ENCODE results near the gene ITPRIP. TPM values are rescaled to one million over a fixed set of nuclear protein-coding genes. Genes with fewer than 3 reads are reported as not detected.

Gene ITPRIP
- polyA plus RNA-seq, 1 experiment: 33.6 TPM

DNA sequence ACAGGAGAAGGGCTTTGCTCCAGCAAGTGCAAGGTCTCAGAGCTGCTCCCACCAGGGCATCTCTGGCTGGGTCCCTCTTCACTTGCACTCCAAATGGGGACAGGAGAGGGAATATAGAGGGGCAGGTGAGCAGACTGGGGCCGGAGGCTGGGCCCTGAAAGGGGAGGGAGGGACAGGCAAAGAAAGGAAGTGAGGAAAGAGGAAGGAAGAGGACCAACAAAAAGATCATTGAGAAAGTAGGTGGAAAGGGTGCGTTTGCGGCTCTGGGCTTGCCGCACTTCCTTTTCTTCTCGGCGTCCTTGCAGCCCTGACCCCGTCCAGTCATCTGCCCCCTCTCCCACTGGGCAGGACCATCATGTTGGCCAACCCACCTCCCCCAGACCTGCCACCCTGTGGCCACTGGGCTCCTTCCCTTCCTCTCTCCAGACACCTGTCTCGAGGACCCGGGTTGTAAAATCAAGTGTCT lies 14.0 kb downstream of the ITPRIP start:
- no peaks in the 10 kb centered on the region for H3K36me3 ChIP-seq (ENCODE audit: control insufficient read depth, insufficient read depth, low read length)
- POLR2A ChIA-PET: no interaction called here
- DNase-seq (ENCODE audit: low read depth): no peak
- no peak for TF ChIP-seq CTCF (IDR thresholded peaks at IDR 0.05; ENCODE audit: insufficient read depth, low read depth, low read length)
- H3K4me3 ChIP-seq (ENCODE audit: low read depth, low read length): no peak overlapping the region
- CTCF ChIA-PET: interaction anchor here (0.8 to 1.6 kb wide), 3 partner anchors 17 to 20 kb away, joined by 3 to 4 read pairs (median 3); no protein-coding TSS in a partner anchor
- H3K27me3 ChIP-seq (ENCODE audit: control insufficient read depth, insufficient read depth, low read length): no peaks in the 10 kb centered on the region

DNA sequence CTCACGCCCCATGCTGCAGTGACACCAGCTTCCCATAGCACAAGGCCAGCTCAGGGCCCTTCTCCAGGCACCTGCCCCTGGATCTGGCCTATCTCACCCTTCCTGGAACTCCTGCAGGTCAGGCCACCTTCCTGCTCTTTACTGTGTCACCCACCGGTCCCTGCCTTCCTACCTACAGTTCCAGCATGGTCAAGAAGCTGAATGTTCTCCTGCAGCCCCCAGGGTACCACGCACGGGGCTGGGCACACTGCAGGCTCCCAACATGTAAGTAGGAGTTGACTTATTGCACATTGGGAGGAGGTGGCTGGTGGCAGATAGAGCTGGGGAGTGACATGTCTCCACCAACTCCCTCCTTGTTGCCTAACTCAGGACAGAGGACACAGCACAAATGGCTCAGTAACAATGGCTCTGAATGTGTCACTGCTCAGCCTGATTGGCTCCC lies 14.5 kb downstream of the ITPRIP start:
- Histone ChIP-seq H3K4me3 (ENCODE audit: low read depth, low read length) (no peak overlapping the region), H3K27me3 (ENCODE audit: control insufficient read depth, insufficient read depth, low read length) (no peaks in the 10 kb centered on the region), H3K36me3 (ENCODE audit: control insufficient read depth, insufficient read depth, low read length) (no peaks in the 10 kb centered on the region)
- ChIA-PET CTCF (interaction anchor here (0.8 to 1.6 kb wide), 3 partner anchors 11 to 18 kb away, joined by 3 to 6 read pairs (median 4); no protein-coding TSS in a partner anchor), POLR2A (no interaction called here)
- DNase-seq (ENCODE audit: low read depth): no peak
- no peak for TF ChIP-seq CTCF (IDR thresholded peaks at IDR 0.05; ENCODE audit: insufficient read depth, low read depth, low read length)

DNA sequence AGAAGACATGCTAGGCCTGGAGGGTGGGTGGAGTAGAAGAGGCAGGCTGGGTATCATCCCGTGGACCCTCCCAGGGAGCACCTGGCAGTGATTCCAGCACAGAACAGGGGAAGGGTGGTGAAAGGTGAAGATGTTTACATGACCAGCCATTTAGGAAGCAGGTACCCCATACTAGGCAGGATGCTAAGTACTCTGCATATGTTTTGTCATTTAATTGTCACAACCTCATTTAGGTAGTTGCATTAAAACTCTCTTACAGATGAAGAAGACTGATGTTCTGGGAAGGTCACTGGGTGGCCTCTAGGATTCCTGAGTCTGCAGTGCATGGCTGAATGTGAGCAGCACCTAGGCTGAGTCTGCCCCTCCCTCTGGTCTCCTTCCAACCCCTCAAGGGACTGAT lies 15.2 kb downstream of the ITPRIP start:
- no peak for TF ChIP-seq CTCF (IDR thresholded peaks at IDR 0.05; ENCODE audit: insufficient read depth, low read depth, low read length)
- CTCF ChIA-PET: interaction anchor here (1.5 to 1.6 kb wide), 2 partner anchors 10 to 17 kb away, joined by 4 to 6 read pairs; no protein-coding TSS in a partner anchor
- Histone ChIP-seq H3K27me3 (ENCODE audit: control insufficient read depth, insufficient read depth, low read length) (no peaks in the 10 kb centered on the region), H3K4me3 (ENCODE audit: low read depth, low read length) (no peak overlapping the region), H3K36me3 (ENCODE audit: control insufficient read depth, insufficient read depth, low read length) (no peaks in the 10 kb centered on the region)
- POLR2A ChIA-PET: no interaction called here
- no peak for DNase-seq (ENCODE audit: low read depth)

DNA sequence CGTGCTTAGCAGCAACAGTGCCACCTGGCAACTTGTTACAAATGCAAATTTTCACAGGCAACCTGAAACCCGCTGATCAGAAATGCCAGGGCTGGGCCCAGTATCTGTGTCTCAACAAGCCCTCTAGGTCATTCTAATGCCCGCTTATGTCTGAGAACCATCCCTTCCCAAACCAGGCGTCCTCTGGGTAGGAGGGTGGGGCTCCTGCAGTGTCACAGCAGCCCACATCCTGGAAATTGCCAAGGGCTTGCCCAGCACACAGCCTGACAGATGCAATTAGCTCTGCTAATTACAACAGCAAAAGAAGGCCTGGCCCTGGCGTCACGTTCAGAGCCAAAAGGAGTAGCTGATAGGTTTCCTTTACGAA lies 15.9 kb downstream of the ITPRIP start:
- no peak for DNase-seq (ENCODE audit: low read depth)
- H3K27me3 ChIP-seq (ENCODE audit: control insufficient read depth, insufficient read depth, low read length): no peaks in the 10 kb centered on the region
- CTCF ChIA-PET: interaction anchor here (1.0 to 2.9 kb wide), 4 partner anchors 8 to 31 kb away, joined by 3 to 13 read pairs (median 6); no protein-coding TSS in a partner anchor

More for the DNA sequence above, 15.9 kb downstream of the ITPRIP start:
- no peak for TF ChIP-seq CTCF (IDR thresholded peaks at IDR 0.05; ENCODE audit: insufficient read depth, low read depth, low read length)
- no peak overlapping the region for H3K4me3 ChIP-seq (ENCODE audit: low read depth, low read length)
- no peaks in the 10 kb centered on the region for H3K36me3 ChIP-seq (ENCODE audit: control insufficient read depth, insufficient read depth, low read length)
- POLR2A ChIA-PET: no interaction called here

Data from BJ (cell line).